T-helper 1 cell treated with Interleukin-12 subunit alpha and Interleukin-12 subunit beta and Interleukin-4 antibody, amounts not matched to agents 30 μg/mL and 1 μg/mL, for 36 hours (primary cell): Measurements from ENCODE around the gene CDC25B.

Source experiments
- H3K27ac Mint-ChIP-seq: one replicate; pipeline ENCODE4 v1.8.0; 2021; ENCODE audit warnings: mild to moderate bottlenecking, mixed read lengths
- H3K27me3 Mint-ChIP-seq: one replicate; pipeline ENCODE4 v1.8.0; 2021; ENCODE audit warnings: low read depth, mixed read lengths
- H3K36me3 Mint-ChIP-seq: one replicate; pipeline ENCODE4 v1.8.0; 2021; ENCODE audit warnings: low read depth, mixed read lengths
- H3K4me1 Mint-ChIP-seq: one replicate; pipeline ENCODE4 v1.8.0; 2021; ENCODE audit warnings: low read depth, mixed read lengths
- H3K4me3 Mint-ChIP-seq: one replicate; pipeline ENCODE4 v1.8.0; 2021; ENCODE audit warnings: mild to moderate bottlenecking, moderate library complexity, mixed read lengths
- H3K9me3 Mint-ChIP-seq: one replicate; pipeline ENCODE4 v1.8.0; 2021; ENCODE audit warnings: mixed read lengths

Gene CDC25B

DNA sequence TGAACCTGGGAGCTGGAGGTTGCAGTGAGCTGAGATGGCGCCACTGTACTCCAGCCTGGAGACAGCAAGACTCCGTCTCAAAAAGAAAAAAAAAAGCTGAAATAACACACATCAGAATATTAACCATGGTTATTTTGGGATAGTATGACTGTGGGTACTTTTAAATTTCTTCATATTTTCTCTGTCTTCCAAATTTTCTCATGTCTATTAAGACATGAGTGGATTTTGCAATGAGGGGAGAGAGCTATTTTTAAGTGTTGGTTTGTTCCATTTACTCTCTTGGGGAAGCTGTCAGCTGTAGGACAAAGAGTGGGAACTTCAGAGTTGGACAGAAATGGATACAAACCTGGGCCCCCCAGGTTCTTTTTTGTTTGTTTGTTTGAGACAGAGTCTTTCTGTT, 38.8 kb upstream of the CDC25B start:
- peaks cover 3% of the 10 kb centered on the region for H3K36me3 Mint-ChIP-seq
- peaks cover 1% of the 10 kb centered on the region for H3K4me1 Mint-ChIP-seq
- H3K27ac Mint-ChIP-seq, result no peak overlapping the region
- no peaks in the 10 kb centered on the region for H3K27me3 Mint-ChIP-seq
- H3K9me3 Mint-ChIP-seq, result no peaks in the 10 kb centered on the region
- H3K4me3 Mint-ChIP-seq, result no peak overlapping the region

DNA sequence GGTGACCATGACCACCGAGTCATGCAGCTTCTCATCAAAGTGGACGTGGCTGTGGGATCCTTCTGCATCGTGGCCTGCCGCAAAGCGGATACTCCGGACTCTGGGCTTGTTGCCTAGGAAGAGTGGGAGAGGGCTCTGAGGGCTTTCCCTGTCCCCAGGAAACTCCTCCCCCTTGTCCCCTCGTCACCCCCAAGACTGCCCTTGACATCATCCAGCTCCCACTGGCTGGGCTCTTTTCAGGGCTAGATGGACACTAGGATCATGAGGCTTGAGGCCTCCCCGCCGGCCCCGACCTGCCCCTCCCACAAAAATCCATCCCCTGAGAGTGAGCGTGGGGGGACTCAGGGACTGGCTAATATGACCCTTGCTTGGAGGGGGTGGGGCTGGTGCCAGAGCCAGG, 37.5 kb upstream of the CDC25B start:
- Mint-ChIP-seq H3K4me1 (peaks cover 1% of the 10 kb centered on the region), H3K27ac (no peak overlapping the region), H3K9me3 (no peaks in the 10 kb centered on the region), H3K4me3 (no peak overlapping the region), H3K36me3 (peaks cover 3% of the 10 kb centered on the region), H3K27me3 (no peaks in the 10 kb centered on the region)

DNA sequence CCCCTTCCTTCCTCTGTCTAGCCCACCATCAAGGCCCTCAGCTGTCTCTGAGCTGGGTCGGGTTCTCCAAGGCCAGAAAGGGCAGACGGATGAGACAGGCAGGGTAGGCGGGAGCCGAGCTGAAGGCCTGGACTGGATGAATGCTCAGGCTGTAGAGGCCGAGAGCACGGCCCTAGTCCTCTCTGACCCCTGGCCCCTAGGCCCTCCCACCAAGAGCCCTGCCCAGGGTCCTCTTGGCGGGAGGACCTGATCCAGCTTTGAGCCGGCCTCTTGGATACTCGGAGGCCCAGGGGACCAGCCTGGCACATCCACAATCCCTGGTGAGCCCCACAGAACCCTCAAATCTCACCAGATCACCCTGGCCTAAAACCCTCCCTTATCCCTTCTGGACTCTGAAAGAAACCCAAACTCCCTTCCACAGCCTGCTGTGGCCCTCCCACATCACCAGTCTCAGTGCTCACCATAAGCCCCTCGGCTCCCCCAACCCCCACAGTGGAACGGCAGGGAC, 36.7 kb upstream of the CDC25B start:
- Mint-ChIP-seq H3K36me3 (peaks cover 3% of the 10 kb centered on the region), H3K27me3 (no peaks in the 10 kb centered on the region), H3K27ac (no peak overlapping the region), H3K9me3 (no peaks in the 10 kb centered on the region), H3K4me3 (no peak overlapping the region), H3K4me1 (peaks cover 3% of the 10 kb centered on the region)

DNA sequence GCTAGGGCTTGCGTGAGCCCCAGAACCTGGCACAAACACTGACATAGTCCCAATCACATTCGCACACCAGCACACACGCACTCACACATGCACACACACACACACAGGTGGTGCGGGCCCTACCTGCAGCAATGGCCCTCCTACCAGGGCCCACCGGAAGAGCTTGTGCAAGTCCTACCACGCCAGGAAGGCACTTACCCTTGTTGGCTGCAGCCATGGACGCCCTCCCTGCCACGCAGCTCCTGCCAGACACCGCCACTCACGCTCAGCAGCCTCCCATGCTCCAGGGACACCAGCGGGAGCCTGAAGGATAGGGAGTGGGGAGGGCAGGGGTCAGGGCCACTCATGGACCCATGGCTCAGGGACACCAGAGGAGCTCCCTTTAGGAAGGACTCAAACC, 36.2 kb upstream of the CDC25B start:
- H3K9me3 Mint-ChIP-seq, result no peaks in the 10 kb centered on the region
- no peak overlapping the region for H3K4me3 Mint-ChIP-seq
- H3K27me3 Mint-ChIP-seq, result no peaks in the 10 kb centered on the region
- H3K27ac Mint-ChIP-seq, result no peak overlapping the region
- H3K36me3 Mint-ChIP-seq, result peaks cover 3% of the 10 kb centered on the region
- peaks cover 5% of the 10 kb centered on the region for H3K4me1 Mint-ChIP-seq

DNA sequence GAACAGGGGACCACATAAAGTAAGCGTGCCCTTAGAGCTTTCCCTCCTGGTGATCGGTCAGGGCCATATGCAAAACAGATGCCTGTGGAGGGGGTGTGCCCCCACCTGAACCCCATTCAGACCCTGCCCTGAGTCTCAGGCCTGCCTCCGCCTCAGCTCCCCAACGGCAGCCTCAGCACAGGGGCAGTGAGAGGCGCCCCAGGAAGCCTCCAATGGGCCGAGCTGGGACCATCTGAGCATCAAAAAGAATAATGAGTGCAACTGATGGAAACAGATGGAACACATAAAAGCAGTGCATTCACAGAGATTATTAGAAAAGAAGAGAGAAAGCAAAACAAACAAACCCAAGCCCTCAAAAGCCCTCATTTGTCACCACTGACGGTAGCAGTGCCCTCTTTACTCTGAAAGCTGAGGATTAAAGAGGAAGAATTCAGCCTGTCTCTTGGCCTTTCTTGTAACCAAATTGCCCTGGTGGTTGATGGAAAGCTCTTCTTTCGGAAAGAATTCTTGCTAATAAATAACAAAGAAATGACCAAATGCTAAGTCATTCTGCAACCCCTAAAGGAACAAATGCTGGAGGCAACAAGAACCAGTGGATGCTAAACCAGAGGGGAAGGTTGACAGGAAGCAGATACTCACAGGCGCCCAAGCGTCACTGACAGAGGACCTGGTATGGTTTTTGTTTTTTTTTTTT, 35.3 kb upstream of the CDC25B start:
- peaks cover 5% of the 10 kb centered on the region for H3K4me1 Mint-ChIP-seq
- H3K9me3 Mint-ChIP-seq, result no peaks in the 10 kb centered on the region
- H3K27ac Mint-ChIP-seq, result no peak overlapping the region
- no peak overlapping the region for H3K4me3 Mint-ChIP-seq
- no peaks in the 10 kb centered on the region for H3K27me3 Mint-ChIP-seq
- H3K36me3 Mint-ChIP-seq, result peaks cover 3% of the 10 kb centered on the region

DNA sequence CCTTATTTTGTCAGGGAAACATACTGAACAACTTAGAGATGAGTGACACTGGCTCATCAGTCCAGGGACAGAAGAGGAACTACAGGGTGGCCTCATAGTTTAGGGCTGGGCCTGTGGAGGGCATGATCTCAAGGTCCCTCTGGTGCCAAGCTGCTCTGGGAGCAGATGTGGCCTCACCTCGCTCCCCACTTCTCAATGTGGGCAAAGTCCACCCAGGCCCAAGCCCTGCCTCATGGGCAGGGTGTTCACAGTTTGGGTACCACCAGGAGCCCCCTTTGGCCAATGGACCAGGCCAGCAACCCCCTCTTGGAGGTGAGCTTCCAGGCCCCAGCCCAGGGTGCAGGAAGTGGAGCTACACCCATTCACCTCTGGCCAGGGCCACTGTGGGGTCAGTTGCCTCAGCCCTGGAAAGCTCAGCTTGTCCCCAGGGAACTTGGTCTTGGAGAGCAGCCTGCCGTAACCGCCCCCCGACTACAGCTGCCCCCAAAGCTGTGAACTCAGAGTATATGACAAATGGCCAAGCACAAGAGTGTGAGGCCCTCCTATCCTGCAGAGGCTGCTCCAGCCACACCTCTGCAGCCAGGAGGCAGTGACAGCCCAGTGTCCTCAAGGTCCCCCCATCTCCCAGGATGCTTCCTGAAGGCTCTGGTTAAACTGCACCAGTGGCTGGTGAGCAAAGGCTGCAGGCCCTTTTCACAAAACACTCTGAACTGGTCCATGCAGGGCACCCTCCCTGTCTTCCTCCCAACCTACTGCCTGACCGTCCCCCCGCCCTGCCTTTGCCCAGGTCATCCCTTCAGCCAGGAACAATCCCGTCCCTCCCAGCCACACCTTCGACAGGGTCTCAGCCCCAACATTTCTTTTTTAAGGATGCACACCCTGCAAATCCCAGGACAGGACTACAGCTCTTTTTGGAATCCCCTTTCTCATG, 32.2 kb upstream of the CDC25B start:
- H3K9me3 Mint-ChIP-seq, result no peaks in the 10 kb centered on the region
- no peak overlapping the region for H3K4me3 Mint-ChIP-seq
- H3K27ac Mint-ChIP-seq, result no peak overlapping the region

DNA sequence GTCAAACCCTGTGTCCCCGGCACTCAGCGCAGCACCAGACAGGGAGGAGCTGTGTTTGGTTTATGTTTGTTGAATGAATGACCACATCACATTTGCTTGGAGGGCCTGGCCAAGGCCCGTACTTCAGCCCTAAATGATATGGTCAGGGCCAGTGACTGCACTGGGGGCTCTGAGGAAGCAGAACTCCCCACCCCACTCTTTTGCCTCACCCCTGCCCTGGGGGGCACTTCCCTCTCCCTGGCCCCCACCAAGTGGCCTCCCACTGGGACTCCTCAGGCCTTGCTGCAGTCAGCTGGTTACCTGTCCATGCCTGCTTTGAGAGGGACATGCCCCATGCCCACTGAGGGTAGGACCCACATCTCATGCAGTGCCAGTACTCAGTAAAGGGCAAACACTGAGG, 31.5 kb upstream of the CDC25B start:
- Mint-ChIP-seq H3K9me3 (no peaks in the 10 kb centered on the region), H3K36me3 (peaks cover 1% of the 10 kb centered on the region), H3K4me1 (peaks cover 17% of the 10 kb centered on the region), H3K27me3 (no peaks in the 10 kb centered on the region), H3K27ac (no peak overlapping the region), H3K4me3 (no peak overlapping the region)

More for the DNA sequence above, 32.2 kb upstream of the CDC25B start:
- H3K4me1 Mint-ChIP-seq, result peaks cover 17% of the 10 kb centered on the region
- peaks cover 2% of the 10 kb centered on the region for H3K36me3 Mint-ChIP-seq
- no peaks in the 10 kb centered on the region for H3K27me3 Mint-ChIP-seq

DNA sequence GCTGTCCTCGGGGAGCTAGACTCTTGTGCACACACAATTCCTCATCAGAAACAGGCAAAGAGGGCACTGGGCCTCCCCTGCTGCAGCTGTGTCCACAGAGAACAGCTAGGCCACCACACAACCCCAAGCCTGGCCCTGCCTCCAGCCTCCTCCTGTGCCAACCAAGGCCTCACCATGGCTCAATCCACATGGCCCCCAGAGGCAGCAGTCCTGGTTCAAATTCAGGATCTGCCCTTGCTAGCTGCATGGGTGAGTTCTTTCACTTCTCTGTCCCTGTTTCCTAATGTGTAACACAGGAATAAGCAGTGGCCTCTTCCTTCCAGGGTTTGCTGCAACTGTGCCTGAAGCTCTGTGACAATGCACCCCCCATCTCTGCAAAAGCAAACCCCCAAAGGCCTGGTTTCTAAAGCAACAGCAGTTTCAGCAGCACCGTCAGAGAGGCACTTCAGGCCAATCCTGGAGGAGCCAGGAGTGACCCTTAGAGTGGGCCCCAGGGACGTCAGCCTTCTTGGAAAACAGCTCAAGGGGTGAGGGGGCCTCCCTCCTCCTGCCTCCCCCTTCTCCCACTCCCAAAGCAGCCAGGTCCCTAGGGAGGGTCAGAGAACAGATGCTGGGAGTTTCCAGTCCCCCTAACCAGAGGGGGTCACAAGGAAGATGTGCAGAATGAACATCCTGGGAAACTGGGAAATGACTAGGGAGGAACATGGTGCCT, 30.8 kb upstream of the CDC25B start:
- Mint-ChIP-seq H3K9me3 (no peaks in the 10 kb centered on the region), H3K36me3 (no peaks in the 10 kb centered on the region), H3K4me3 (no peak overlapping the region), H3K27ac (no peak overlapping the region), H3K4me1 (peaks cover 17% of the 10 kb centered on the region), H3K27me3 (no peaks in the 10 kb centered on the region)

DNA sequence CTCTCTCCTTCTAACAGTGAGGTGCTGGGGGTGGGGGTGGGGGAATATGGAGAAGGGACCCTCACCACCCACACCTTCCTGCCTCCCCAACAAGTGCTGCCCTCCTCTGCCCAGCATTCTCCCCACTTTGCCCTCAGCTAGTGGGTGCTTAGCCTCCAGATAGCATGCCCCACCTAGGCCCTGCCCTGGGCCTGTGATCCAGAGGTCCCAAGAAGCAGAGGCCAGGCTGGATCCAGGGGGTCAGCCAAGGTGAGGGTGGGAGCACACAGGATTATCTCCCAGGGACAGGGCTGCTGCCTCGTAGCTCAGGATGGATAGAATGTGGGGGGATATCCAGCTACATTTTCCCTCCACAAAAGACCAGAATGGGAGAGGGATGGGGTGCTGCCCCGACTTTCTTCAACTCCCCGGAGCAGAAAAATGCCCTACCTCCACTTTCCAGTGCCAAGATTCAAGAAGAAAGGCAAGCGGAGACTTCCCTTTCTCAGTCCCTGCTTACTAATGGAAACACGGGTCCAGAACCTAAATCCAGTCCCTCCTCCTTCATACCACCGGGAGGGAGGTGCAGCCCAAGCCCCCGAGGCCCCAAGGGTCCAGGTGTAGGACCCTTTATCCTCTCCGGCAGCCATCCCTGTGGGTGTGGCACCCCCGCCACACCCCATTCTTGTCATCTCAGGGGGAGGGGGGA, 29.5 kb upstream of the CDC25B start:
- H3K27ac Mint-ChIP-seq, result no peak overlapping the region

DNA sequence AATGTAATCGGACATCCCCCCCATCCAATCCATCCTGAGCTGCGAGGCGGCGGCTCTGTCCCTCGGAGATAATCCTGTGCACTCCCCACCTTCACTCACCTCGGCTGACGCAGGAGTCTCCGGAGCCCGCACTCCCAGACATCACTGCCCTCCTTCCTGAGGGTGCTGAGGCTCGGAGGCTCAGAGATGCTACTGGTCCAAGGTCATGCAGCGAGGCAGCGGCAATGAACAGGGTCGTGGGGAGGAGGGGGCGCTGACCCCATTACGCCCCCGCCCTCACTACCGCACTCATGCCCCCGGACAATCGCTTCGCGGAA, 29.0 kb upstream of the CDC25B start:
- H3K36me3 Mint-ChIP-seq, result no peaks in the 10 kb centered on the region
- H3K9me3 Mint-ChIP-seq, result no peaks in the 10 kb centered on the region
- peak overlapping the region; percentile 78 for H3K4me3 Mint-ChIP-seq
- no peaks in the 10 kb centered on the region for H3K27me3 Mint-ChIP-seq
- no peak overlapping the region for H3K27ac Mint-ChIP-seq
- H3K4me1 Mint-ChIP-seq, result peaks cover 19% of the 10 kb centered on the region

More for the DNA sequence above, 29.5 kb upstream of the CDC25B start:
- no peaks in the 10 kb centered on the region for H3K27me3 Mint-ChIP-seq
- no peaks in the 10 kb centered on the region for H3K9me3 Mint-ChIP-seq
- H3K4me1 Mint-ChIP-seq, result peaks cover 18% of the 10 kb centered on the region
- H3K4me3 Mint-ChIP-seq, result peak overlapping the region; percentile 78
- H3K36me3 Mint-ChIP-seq, result no peaks in the 10 kb centered on the region

DNA sequence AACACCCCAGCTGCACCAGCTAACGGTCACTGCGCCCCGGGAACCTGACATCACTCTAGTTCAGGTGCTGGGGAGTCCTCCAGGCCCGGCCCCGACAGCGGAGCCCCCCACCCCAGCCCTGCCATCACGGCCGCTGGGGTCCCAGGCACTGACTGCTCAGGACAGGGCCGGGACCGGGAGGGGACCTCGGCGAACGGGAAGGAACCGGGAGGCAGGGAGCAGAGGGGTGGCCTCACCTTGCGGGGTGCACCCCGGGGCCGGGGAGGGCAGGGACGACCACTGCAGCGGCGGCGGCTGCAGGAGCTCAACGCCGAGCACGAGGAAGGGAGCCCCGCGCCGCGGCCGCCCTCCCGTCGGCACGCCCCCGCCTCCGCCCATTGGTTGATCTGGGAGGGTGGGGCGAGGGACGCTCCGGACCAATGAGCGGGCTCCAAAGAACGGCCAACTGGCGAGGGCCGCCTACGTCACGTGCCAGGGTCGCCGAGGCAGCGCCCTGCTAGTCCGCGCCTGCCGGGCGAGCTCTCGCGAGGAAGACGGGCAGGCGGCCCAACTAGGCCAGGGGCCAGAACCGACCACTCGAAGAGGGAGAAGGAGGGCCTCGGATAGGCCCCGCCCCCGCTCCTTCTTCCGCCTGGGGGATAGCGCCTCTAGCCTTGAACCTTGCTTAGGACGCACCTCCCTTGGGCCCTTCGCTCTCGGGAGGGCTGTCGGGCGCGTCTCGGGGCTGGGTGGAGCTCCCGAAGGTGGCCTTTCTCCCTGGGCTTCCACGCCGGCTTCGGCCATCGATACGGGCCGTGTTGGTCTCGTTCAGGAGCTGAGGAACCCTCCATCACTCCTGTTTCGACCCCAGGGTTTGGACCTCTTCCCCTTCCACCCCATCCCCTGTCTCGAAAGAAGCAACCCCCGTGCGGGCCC, 28.4 kb upstream of the CDC25B start, which contains the start of gene ADISSP:
ADISSP (minus strand) TSS at position 327 of the 915 bp plus-strand sequence. CDS start 7,653 bp downstream, outside the sequence.
- Mint-ChIP-seq H3K4me1 (peaks cover 19% of the 10 kb centered on the region), H3K36me3 (no peaks in the 10 kb centered on the region), H3K4me3 (peak within 1 kb of the TSS; percentile 86), H3K27me3 (peaks cover 5% of the 10 kb centered on the region), H3K9me3 (no peaks in the 10 kb centered on the region), H3K27ac (peak within 1 kb of the TSS; percentile 88)

DNA sequence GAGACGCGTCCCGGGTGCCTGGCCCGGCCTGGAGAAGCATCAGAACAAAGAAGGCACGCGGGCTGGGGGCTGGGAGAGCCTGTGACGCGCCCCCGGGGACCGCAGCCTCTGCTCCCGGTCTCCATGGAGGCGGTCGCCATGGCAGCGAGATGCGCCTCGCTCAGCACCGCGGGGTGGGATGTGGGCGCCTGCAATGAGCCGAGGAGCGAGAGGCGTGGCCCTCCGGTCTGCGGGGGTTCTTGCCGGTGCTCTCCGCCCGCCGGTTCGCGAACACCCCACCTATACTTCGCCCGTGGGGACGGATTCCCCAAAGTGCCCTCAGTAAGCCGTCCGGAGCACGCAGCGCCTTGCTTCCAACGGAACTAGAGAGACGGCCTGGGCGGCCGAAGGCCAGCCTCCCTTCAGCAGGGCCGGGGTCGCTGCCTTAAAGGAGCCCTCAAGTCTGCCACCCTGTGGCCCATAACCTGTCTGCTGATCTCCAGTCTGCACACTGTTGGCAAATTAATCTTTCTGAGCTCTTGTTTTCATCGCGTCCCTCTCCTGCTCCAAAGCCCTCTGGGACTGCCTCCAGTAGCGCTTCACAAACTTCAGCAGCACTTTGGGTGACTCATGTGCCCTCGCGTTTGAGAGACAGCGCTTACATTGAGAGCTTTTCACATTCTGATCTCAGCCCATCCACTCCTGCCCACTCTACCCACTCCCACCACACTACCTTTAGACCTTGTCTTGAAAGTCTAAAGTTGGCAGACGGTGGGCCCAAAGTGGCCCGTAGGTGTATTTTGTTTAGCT, 27.6 kb upstream of the CDC25B start:
- Mint-ChIP-seq H3K9me3 (no peaks in the 10 kb centered on the region), H3K27ac (peak overlapping the region; percentile 88), H3K4me3 (peak overlapping the region; percentile 86), H3K36me3 (no peaks in the 10 kb centered on the region), H3K27me3 (peaks cover 5% of the 10 kb centered on the region), H3K4me1 (peaks cover 19% of the 10 kb centered on the region)
